ENCODE data around the gene ARHGAP8. TPM values are rescaled to one million over a fixed set of nuclear protein-coding genes. Genes with fewer than 3 reads are reported as not detected.

ARHGAP8 gene
- total RNA-seq, 4 donors from 2014 or later: 1.7 to 5.7 (median 3.0) TPM

- no peaks in the 10 kb centered on the region for H3K27me3 ChIP-seq
- TF ChIP-seq POLR2A (IDR thresholded peaks at IDR 0.05): no peak
- TF ChIP-seq, protein P1, sequence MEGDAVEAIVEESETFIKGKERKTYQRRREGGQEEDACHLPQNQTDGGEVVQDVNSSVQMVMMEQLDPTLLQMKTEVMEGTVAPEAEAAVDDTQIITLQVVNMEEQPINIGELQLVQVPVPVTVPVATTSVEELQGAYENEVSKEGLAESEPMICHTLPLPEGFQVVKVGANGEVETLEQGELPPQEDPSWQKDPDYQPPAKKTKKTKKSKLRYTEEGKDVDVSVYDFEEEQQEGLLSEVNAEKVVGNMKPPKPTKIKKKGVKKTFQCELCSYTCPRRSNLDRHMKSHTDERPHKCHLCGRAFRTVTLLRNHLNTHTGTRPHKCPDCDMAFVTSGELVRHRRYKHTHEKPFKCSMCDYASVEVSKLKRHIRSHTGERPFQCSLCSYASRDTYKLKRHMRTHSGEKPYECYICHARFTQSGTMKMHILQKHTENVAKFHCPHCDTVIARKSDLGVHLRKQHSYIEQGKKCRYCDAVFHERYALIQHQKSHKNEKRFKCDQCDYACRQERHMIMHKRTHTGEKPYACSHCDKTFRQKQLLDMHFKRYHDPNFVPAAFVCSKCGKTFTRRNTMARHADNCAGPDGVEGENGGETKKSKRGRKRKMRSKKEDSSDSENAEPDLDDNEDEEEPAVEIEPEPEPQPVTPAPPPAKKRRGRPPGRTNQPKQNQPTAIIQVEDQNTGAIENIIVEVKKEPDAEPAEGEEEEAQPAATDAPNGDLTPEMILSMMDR (IDR thresholded peaks at IDR 0.05): no peak
- no peak for TF ChIP-seq EP300 (IDR thresholded peaks at IDR 0.05)
Observed at GRCh38 chr22:44837481-44837880, 85.1 kb downstream of the ARHGAP8 start.

GRCh38 chr22:44838316-44839016 lies 86.1 kb downstream of the ARHGAP8 start:
- H3K9me3 ChIP-seq: peaks cover 0 to 26% (median 6%) of the 10 kb centered on the region in 4 donors
- H3K4me1 ChIP-seq: no peaks in the 10 kb centered on the region
- peaks cover 0 to 5% (median 0%) of the 10 kb centered on the region in 3 donors for H3K36me3 ChIP-seq
- H3K27ac ChIP-seq: no peak overlapping the region
- H3K27me3 ChIP-seq: no peaks in the 10 kb centered on the region
- no peak overlapping the region for H3K4me3 ChIP-seq
- TF ChIP-seq, protein P1 (IDR thresholded peaks at IDR 0.05): no peak
- TF ChIP-seq POLR2A (IDR thresholded peaks at IDR 0.05): no peak
- TF ChIP-seq EP300 (IDR thresholded peaks at IDR 0.05): no peak
- WGBS, 2 donors: 84 to 86% methylated on average over 15 to 16 of the region's 16 CpGs
- DNase-seq (ENCODE audit: low spot score in 2 of 2): no peak

More at GRCh38 chr22:44837481-44837880, 85.1 kb downstream of the ARHGAP8 start:
- peaks cover 0 to 33% (median 6%) of the 10 kb centered on the region in 4 donors for H3K9me3 ChIP-seq
- H3K36me3 ChIP-seq: peaks cover 0 to 5% (median 0%) of the 10 kb centered on the region in 3 donors
- no peak overlapping the region for H3K27ac ChIP-seq
- no peaks in the 10 kb centered on the region for H3K4me1 ChIP-seq
- H3K4me3 ChIP-seq: no peak overlapping the region
- WGBS, 2 donors: 55 to 56% methylated on average over 15 of the region's 15 CpGs
- DNase-seq (ENCODE audit: low spot score in 2 of 2): no peak

GRCh38 chr22:44839061-44839460 lies 86.7 kb downstream of the ARHGAP8 start:
- DNase-seq (ENCODE audit: low spot score in 2 of 2): no peak
- no peak for TF ChIP-seq POLR2A (IDR thresholded peaks at IDR 0.05)
- TF ChIP-seq EP300 (IDR thresholded peaks at IDR 0.05): no peak
- TF ChIP-seq, protein P1 (IDR thresholded peaks at IDR 0.05): no peak
- WGBS, 2 donors: 68 to 72% methylated on average over 7 of the region's 7 CpGs

GRCh38 chr22:44839721-44840120 lies 87.3 kb downstream of the ARHGAP8 start:
- H3K27me3 ChIP-seq: no peaks in the 10 kb centered on the region
- 88 to 95% methylated on average over 13 of the region's 13 CpGs for WGBS, 2 donors
- H3K4me3 ChIP-seq: no peak overlapping the region
- DNase-seq (ENCODE audit: low spot score in 2 of 2): no peak
- TF ChIP-seq POLR2A (IDR thresholded peaks at IDR 0.05): no peak
- TF ChIP-seq, protein P1 (IDR thresholded peaks at IDR 0.05): no peak
- TF ChIP-seq EP300 (IDR thresholded peaks at IDR 0.05): no peak
- no peaks in the 10 kb centered on the region for H3K4me1 ChIP-seq
- H3K36me3 ChIP-seq: peaks cover 0 to 5% (median 0%) of the 10 kb centered on the region in 3 donors
- H3K27ac ChIP-seq: no peak overlapping the region
- peaks cover 0 to 26% (median 7%) of the 10 kb centered on the region in 4 donors for H3K9me3 ChIP-seq

More at GRCh38 chr22:44839061-44839460, 86.7 kb downstream of the ARHGAP8 start:
- H3K27ac ChIP-seq: no peak overlapping the region
- no peaks in the 10 kb centered on the region for H3K27me3 ChIP-seq
- H3K9me3 ChIP-seq: peaks cover 0 to 26% (median 8%) of the 10 kb centered on the region in 4 donors
- H3K4me1 ChIP-seq: no peaks in the 10 kb centered on the region
- H3K4me3 ChIP-seq: no peak overlapping the region
- H3K36me3 ChIP-seq: peaks cover 0 to 5% (median 0%) of the 10 kb centered on the region in 3 donors

DNA sequence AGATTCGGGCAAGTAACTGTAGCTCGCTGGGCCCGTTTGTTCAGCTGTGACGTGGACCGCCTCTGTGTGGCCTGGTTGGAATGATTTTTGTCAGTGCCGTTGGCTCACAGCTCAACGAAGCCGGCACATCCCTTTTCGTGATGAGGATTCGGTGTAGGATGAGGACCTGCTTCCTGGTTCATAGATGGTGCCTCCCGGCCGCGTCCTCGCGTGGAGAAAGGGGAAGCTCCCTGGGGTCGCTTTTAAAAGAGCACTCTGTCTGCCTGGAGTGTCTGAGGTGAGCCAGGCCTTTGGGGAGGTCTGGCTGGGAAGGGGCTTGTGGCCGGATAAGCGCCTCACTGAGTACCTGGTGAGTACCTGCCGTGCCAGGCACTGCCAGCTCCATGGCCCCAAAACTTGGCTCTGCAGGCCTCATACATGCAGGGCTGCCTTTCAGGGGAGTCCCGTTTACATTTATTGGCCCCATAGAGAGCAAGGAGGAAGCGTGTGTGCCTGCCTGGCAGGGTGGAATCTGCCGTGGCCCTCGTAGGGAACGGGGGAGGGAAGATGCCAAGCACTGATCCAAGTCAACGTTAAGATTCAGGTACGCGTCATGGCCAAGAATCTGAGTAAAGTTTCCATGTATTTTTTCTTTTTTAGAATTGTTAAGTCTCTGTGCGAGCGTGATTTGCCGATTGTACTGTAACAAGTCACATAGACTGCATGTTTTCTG lies 88.4 kb downstream of the ARHGAP8 start:
- 77 to 82% methylated on average over 29 to 30 of the region's 30 CpGs for WGBS, 2 donors
- no peak for DNase-seq (ENCODE audit: low spot score in 2 of 2)
- peaks cover 0 to 7% (median 0%) of the 10 kb centered on the region in 3 donors for H3K36me3 ChIP-seq
- H3K4me1 ChIP-seq: no peaks in the 10 kb centered on the region
- TF ChIP-seq, protein P1 (IDR thresholded peaks at IDR 0.05): no peak
- TF ChIP-seq EP300 (IDR thresholded peaks at IDR 0.05) (no peak), POLR2A (IDR thresholded peaks at IDR 0.05) (no peak)
- H3K27me3 ChIP-seq: no peaks in the 10 kb centered on the region
- H3K4me3 ChIP-seq: no peak overlapping the region
- H3K27ac ChIP-seq: no peak overlapping the region
- H3K9me3 ChIP-seq: peaks cover 0 to 22% (median 4%) of the 10 kb centered on the region in 4 donors

Data from tibial nerve (tissue), 4 donors.